HS-5 (cell line): Measurements from ENCODE around the gene COX7A2.

ENCODE experiments used
- DNase-seq: peaks from one replicate; pipeline ENCODE4 v3.0.0-alpha.2; 2012; ENCODE audit warnings: low read depth

The COX7A2 gene

DNA sequence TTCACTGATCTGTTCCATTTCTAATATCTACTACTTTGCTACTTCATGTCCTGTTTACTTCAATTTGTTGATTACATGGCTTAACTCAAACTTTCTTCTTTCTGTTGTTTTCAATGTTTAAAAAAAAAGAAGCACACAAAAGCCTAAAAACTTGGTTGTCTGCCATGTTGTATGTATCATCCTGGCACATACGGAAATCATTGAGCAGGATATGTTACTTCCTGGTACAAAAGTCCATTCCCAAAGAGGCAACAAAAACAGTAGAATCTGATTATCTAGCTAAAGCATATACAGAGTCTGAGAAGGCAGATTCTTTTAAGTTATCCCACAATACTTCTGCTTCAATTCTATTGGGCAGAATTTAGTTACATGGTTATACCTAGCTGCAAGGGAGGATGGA is 23.2 kb downstream of the COX7A2 start:
- DNase-seq = no peak

- no peak for DNase-seq
Measured at GRCh38 chr6:75219263-75219662, 24.3 kb downstream of the COX7A2 start.

GRCh38 chr6:75217193-75217592 is 26.4 kb downstream of the COX7A2 start:
- no peak for DNase-seq

- no peak for DNase-seq
Measured at GRCh38 chr6:75215291-75215690, 28.3 kb downstream of the COX7A2 start.

- no peak for DNase-seq
Measured at GRCh38 chr6:75213732-75214131, 29.9 kb downstream of the COX7A2 start.

DNA sequence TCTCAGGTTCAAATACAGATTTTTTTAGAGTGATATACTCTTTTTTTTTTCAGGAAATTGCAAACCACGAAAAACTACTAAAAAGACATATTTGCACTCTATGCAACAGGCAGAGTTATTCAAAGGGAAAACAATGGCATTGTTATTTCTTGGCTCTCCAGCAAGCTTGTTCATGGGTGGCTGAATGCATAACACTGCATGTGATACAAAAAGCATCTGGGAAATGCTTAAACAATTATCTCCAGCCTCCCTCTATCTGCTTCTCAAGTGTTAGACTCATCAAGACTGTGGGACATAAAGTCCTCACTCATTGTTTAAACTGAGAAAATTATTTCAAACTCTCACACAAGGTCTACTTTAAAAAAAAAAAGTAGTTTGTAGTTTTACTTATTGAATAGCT is 30.5 kb downstream of the COX7A2 start:
- DNase-seq = no peak

- DNase-seq = no peak
Measured at GRCh38 chr6:75211920-75212590, 31.5 kb downstream of the COX7A2 start.

DNA sequence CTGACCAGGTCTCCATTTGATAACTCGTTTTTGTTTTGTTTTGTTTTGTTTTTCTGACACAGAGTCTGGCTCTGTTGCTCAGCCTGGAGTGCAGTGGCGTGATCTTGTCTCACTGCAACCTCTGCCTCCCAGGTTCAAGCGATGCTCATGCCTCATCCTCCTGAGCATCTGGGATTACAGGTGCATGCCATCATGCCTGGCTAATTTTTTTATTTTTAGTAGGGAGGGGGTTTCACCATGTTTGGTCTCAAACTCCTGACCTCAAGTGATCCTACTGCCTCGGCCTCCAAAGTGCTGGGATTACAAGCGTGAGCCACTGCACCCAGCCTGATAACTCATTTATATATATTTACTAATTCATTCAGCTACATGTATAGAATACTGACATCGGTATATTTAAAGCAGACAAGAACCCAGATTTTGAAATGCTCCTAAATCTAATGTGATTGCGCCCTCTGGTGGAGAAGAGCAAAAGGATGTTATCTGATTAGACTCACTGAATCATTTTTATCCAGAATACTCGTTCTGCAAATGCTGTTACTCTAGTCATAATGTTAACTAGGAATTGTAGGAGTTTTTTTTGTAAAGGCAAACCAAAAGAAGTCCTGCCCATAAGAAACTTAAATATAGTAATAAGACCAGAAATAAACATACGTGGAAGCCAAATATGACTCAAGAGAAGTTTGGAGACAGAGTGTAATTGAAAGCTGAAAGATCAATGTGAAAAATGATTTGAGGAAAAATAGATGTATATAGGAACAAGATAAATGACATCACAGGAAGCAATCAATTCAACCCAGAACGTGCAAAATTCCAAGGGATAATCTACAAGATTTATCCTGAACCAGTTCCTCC is 32.5 kb downstream of the COX7A2 start:
- DNase-seq = no peak

- DNase-seq = no peak
Measured at GRCh38 chr6:75209184-75209723, 34.3 kb downstream of the COX7A2 start.

DNA sequence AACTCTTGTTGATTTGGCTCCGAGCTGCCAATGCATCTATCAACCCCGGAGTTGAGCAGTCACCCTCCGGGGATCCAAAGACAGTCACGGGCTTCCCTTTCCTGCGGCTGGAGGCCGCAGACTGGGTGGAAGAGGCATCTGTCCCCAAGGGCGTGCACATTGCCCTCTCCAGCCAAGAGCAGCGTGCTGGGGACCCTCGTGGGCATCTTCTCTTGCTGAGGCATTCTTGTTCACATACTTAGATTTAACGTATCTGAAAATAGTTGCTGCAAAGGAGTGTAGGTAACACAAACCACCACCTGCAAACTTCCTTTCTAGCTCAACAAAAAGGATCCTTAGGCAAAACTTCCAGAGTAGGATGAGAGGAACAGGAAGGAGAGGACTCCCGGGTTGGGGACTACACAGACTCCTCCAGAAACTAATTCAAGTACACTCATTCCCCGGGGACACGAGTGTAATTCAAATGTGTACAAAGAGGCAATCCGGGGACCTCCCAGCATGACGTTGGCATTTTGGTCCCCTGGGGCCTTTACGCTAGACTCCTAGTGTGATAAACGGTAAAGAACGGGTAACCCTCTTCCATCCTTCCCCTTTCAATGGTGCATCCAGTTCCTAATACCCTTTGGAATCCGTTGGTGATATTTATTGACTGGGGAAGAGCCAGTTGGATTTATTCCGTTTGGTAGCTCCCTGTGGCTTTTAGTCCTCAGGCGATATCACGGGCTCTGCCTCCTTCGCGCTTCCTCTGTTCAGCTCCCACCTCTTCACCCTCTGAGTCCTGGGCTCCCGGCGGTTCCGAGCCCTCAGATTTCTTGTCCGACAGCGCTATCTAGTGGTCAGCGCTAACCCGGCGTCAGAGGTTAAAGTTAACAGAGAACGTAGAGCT is 35.1 kb downstream of the COX7A2 start:
- peak; percentile 61 for DNase-seq

- no peak for DNase-seq
Measured at GRCh38 chr6:75206576-75207342, 36.8 kb downstream of the COX7A2 start.

GRCh38 chr6:75205776-75206575 is 37.6 kb downstream of the COX7A2 start, which contains the start of gene COL12A1:
COL12A1 (minus strand) TSS chr6:75206053; CDS start chr6:75202792, 3,261 bp downstream.
- peak; percentile 93 for DNase-seq

DNA sequence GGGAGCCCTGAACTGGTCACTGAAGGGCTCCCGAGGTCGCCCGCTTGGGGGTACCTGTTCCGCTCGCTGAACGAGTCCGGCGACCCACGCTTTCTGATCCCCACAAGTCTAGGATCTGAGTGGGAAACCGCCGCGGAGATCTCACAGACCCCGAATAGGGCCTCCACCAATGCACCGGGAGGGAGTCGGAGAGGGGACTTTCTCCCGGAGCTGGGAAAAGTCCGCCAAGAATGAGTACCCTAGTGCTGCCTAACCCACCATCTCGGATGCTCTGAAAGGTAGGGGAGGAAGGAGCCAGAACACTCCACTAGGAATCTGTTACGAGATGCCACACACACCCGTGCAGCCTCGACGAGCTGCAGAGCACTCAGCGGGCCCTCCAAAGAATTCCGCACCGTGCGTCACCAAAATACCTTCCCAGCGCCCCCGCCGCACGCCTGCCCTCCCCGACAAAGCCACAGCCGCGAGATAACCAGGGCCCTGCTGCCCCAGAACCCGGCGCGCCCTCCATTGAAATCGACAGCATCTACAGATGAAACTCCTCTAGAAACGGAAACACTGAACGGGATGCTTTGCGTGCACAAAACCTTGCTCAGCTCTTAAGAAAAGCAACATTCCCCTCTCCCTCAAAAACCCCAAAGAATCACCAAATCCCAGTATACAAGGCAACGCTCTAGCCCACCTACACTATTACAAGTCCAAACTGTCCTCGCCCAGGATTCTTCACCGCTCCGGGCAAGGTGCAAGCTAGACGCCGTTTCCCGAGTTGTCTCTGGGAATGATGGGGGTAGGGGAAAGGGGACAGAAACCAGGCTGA is 38.4 kb downstream of the COX7A2 start:
- DNase-seq = no peak

- peak; percentile 79 for DNase-seq
Measured at GRCh38 chr6:75204217-75204958, 39.2 kb downstream of the COX7A2 start.

- no peak for DNase-seq
Measured at GRCh38 chr6:75203721-75204120, 39.9 kb downstream of the COX7A2 start.

DNA sequence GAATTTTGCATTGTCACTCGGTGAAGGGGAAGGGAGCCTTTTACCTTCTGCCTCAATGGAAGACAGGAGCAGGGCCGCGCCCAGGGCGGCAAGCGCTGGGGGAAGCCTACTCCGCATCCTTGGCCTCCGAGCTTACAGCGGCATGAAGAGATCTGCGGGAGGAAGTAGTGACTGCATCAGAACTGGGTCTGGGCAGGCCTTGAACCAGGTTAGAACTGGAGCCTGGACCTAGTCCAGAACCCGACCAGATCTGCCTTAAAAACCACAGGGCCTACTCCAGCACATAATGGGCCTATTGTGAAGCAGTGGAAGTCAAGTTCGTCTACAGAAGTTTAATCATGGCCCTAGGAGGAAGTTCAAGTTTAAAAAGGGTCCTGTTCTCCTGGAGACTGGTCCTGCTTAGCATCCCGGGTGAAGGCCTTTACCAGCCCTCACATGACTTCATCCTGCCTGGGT is 40.9 kb downstream of the COX7A2 start:
- DNase-seq = no peak

DNA sequence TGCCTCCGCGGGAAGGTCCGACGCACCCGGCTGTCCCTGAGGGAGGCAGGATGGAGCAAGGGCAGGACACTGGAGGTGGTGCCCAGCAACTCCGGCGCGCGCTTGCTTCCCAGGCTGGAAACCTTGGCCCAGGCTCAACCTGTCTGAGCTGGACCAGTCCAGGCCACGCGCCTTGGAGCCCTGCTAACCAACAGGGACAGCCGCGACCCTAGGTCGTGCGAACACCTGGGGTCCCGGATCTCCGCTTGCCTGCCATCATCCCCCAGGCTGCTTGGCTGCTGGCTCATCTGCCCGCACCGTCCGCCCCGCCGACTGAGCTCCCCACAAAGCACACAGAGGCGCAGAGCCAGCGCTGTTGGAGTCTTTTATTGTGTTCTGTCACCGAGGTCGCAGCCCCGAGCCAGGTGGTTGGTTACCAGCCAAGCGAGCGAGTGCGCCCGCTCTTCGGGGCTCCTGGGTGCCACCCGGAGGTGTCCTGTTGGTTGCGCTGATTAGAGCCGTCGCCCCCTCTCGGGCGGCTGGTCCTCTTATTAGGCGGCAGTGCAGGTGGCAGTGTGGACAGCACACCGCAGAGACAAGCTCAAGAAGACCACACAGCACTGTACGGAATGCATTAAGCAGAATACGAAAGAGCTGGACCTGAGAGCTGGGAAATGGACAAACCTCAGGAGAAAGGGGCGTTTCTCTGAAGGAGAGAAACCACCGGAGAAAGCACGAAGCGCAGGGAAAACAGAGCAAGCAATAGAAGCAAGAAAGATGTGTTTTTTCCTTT is 41.5 kb downstream of the COX7A2 start:
- DNase-seq = no peak

DNA sequence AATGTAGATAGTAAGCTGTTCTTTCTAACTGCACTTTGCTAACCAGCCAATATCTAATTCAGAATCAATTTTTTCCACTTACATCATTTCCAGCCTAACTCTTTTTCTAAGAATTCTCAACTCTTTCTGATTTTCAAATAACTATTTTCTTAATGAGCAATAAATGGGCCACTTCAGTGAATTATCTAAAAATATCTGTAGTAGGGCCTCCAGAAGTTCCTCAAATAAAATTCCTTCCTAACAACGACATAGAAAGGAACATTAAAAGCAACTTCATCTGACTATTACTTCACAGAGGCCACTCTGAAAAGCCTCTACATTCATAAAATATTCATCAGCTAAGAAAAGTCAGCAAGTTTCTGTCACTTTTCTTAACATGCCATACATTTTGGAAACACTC is 42.6 kb downstream of the COX7A2 start:
- DNase-seq = no peak
